ENCODE data around the gene ATP4B.

DNA sequence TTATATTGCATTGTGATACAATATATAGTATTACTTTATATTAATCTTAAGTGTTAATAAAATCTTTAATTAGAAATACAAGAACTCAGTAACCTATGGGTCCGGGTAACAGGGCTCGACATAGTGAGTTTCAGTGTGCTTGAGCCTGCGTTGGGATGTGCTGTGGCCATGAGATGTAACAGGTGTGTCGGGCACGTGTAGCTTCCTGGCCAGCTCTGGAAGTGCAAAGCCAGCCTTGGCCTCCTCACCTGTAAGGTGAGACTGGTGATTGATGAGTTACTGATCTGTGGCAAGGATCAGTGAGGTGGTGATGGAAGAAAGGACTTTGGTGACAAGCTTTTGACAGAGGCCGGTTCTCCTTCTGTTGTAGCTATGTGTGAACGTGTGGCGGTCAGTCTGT lies 19.2 kb downstream of the ATP4B start:
- TF ChIP-seq CTCF (IDR thresholded peaks at IDR 0.05; ENCODE audit: insufficient read depth, low read length) (no peak), REST (IDR thresholded peaks at IDR 0.05; ENCODE audit: insufficient replicate concordance, low read depth) (no peak), POLR2AphosphoS5 (IDR thresholded peaks at IDR 0.05; ENCODE audit: low read depth) (no peak), GABPA (IDR thresholded peaks at IDR 0.05; ENCODE audit: low read depth) (no peak)

Data from HL-60 (cell line).